ENCODE data around the gene KCNC2. TPM values are rescaled to one million over a fixed set of nuclear protein-coding genes. Genes with fewer than 3 reads are reported as not detected.

Gene KCNC2
- total RNA-seq, 1 donor from 2014 or later, result not detected

- H3K4me1 ChIP-seq, result no peaks in the 10 kb centered on the region
- no peak overlapping the region for H3K4me3 ChIP-seq
- H3K27ac ChIP-seq, result no peak overlapping the region
- H3K9me3 ChIP-seq, result no peaks in the 10 kb centered on the region
- intact Hi-C loops (cut with DNase I), result no loop called here
- no peaks in the 10 kb centered on the region for H3K27me3 ChIP-seq
- no peaks in the 10 kb centered on the region for H3K36me3 ChIP-seq
- DNase-seq (ENCODE audit: low spot score in 2 of 2), result no peak
- TF ChIP-seq CTCF (IDR thresholded peaks at IDR 0.05), result no peak
Measured at GRCh38 chr12:75135026-75135425, 74.6 kb downstream of the KCNC2 start.

GRCh38 chr12:75130811-75131210, 78.8 kb downstream of the KCNC2 start:
- H3K4me3 ChIP-seq, result no peak overlapping the region
- H3K9me3 ChIP-seq, result no peaks in the 10 kb centered on the region
- no peaks in the 10 kb centered on the region for H3K27me3 ChIP-seq
- H3K4me1 ChIP-seq, result no peaks in the 10 kb centered on the region
- no peak for DNase-seq (ENCODE audit: low spot score in 2 of 2)
- H3K27ac ChIP-seq, result no peak overlapping the region
- intact Hi-C loops (cut with DNase I), result no loop called here
- H3K36me3 ChIP-seq, result no peaks in the 10 kb centered on the region
- TF ChIP-seq CTCF (IDR thresholded peaks at IDR 0.05), result no peak

- H3K4me1 ChIP-seq, result no peaks in the 10 kb centered on the region
- intact Hi-C loops (cut with DNase I), result no loop called here
- H3K27ac ChIP-seq, result no peak overlapping the region
Measured at GRCh38 chr12:75129275-75129674, 80.4 kb downstream of the KCNC2 start.

GRCh38 chr12:75121036-75121705, 88.5 kb downstream of the KCNC2 start:
- no peaks in the 10 kb centered on the region for H3K36me3 ChIP-seq
- no peak for TF ChIP-seq CTCF (IDR thresholded peaks at IDR 0.05)
- no peaks in the 10 kb centered on the region for H3K27me3 ChIP-seq
- no peak overlapping the region for H3K4me3 ChIP-seq
- intact Hi-C loops (cut with DNase I), result no loop called here
- no peak for DNase-seq (ENCODE audit: low spot score in 2 of 2)
- no peaks in the 10 kb centered on the region for H3K4me1 ChIP-seq
- no peak overlapping the region for H3K27ac ChIP-seq
- no peaks in the 10 kb centered on the region for H3K9me3 ChIP-seq

More at GRCh38 chr12:75129275-75129674, 80.4 kb downstream of the KCNC2 start:
- no peak for DNase-seq (ENCODE audit: low spot score in 2 of 2)
- H3K4me3 ChIP-seq, result no peak overlapping the region
- no peak for TF ChIP-seq CTCF (IDR thresholded peaks at IDR 0.05)
- no peaks in the 10 kb centered on the region for H3K27me3 ChIP-seq
- H3K36me3 ChIP-seq, result no peaks in the 10 kb centered on the region
- H3K9me3 ChIP-seq, result no peaks in the 10 kb centered on the region

GRCh38 chr12:75120311-75120711, 89.3 kb downstream of the KCNC2 start:
- Histone ChIP-seq H3K4me1 (no peaks in the 10 kb centered on the region), H3K4me3 (no peak overlapping the region), H3K36me3 (no peaks in the 10 kb centered on the region), H3K27ac (no peak overlapping the region), H3K27me3 (no peaks in the 10 kb centered on the region), H3K9me3 (no peaks in the 10 kb centered on the region)
- DNase-seq (ENCODE audit: low spot score in 2 of 2), result no peak
- no peak for TF ChIP-seq CTCF (IDR thresholded peaks at IDR 0.05)
- intact Hi-C loops (cut with DNase I), result no loop called here

Measured in ascending aorta (tissue), 2 donors.